IMR-90 (cell line): ENCODE data around the gene PGBD4. TPM values are rescaled to one million over a fixed set of nuclear protein-coding genes. Genes with fewer than 3 reads are reported as not detected.

Experiments
- ATAC-seq: fragments of 200-7000 bp; cut with Tn5 transposase; 2 replicates; pipeline ENCODE4 v1.9.1; 2020; ENCODE audit warnings: low read depth, mild to moderate bottlenecking, moderate library complexity
- BruUV-seq: library from RNA; stranded (reverse); fragments of 400-500 nt; replicated peaks from 2 replicates; lab custom pipeline; 2021; lab: Mats Ljungman, UMichigan
- CTCF ChIA-PET: fragments of 300-600 bp; formaldehyde crosslinking; extraction: SDS; loops from one replicate; lab custom pipeline; 2021; ENCODE audit warnings: antibody characterized with exemption; lab: Yijun Ruan, JAX
- POLR2A ChIA-PET: fragments of 300-600 bp; sonication (Branson Sonifier 250); formaldehyde crosslinking; loops from one replicate; lab custom pipeline; 2022; ENCODE audit warnings: antibody characterized with exemption; ENCODE audit not compliant: unreplicated experiment; lab: Charles Lee
- DNase-seq: peaks from one replicate; pipeline ENCODE4 v3.0.0; 2013
- H2AFZ ChIP-seq: replicated peaks from 2 replicates; pipeline ENCODE3; 2013; ENCODE audit warnings: low read length, mild to moderate bottlenecking; ENCODE audit not compliant: poor library complexity
- H2AK5ac ChIP-seq: 2 replicates; pipeline ENCODE4 v1.6.1; 2013; ENCODE audit warnings: low read depth, low read length, inconsistent platforms
- H2AK9ac ChIP-seq: replicated peaks from 2 replicates; pipeline ENCODE3; 2013; ENCODE audit warnings: mild to moderate bottlenecking, low read depth, low read length, moderate library complexity; ENCODE audit not compliant: poor library complexity
- H2BK120ac ChIP-seq: 2 replicates; pipeline ENCODE4 v1.6.1; 2013; ENCODE audit warnings: low read depth, low read length, inconsistent platforms
- H2BK15ac ChIP-seq: 3 replicates; pipeline ENCODE4 v1.6.1; 2013; ENCODE audit warnings: low read depth, low read length, inconsistent platforms
- H2BK20ac ChIP-seq: 2 replicates; pipeline ENCODE4 v1.6.1; 2013; ENCODE audit warnings: low read depth, mild to moderate bottlenecking, inconsistent platforms, low read length, moderate library complexity
- H2BK5ac ChIP-seq: 2 replicates; pipeline ENCODE4 v1.6.1; 2013; ENCODE audit warnings: mild to moderate bottlenecking, low read depth, low read length, inconsistent platforms; ENCODE audit not compliant: poor library complexity, severe bottlenecking
- H3K14ac ChIP-seq: replicated peaks from 2 replicates; pipeline ENCODE4 v1.6.1; 2013; ENCODE audit warnings: low read depth, low read length, inconsistent platforms
- H3K18ac ChIP-seq: 2 replicates; pipeline ENCODE4 v1.6.1; 2013; ENCODE audit warnings: low read depth, low read length, control low read depth
- H3K23ac ChIP-seq: 2 replicates; pipeline ENCODE4 v1.6.1; 2013; ENCODE audit warnings: low read depth, low read length, inconsistent platforms
- H3K27ac ChIP-seq: 2 replicates; pipeline ENCODE4 v1.5.1; 2013; ENCODE audit warnings: mild to moderate bottlenecking, control low read depth, low read length; ENCODE audit not compliant: insufficient read depth
- H3K27me3 ChIP-seq: 2 replicates; pipeline ENCODE4 v1.6.1; 2013; ENCODE audit warnings: low read length; ENCODE audit not compliant: control insufficient read depth, insufficient read depth
- H3K36me3 ChIP-seq: 2 replicates; pipeline ENCODE4 v1.6.1; 2013; ENCODE audit warnings: low read length, mixed read lengths; ENCODE audit not compliant: control insufficient read depth, insufficient read depth
- H3K4ac ChIP-seq: 2 replicates; pipeline ENCODE4 v1.6.1; 2013; ENCODE audit warnings: low read depth, low read length, inconsistent platforms
- H3K4me1 ChIP-seq: 2 replicates; pipeline ENCODE4 v1.6.1; 2013; ENCODE audit warnings: low read length, mixed read lengths; ENCODE audit not compliant: control insufficient read depth, insufficient read depth
- H3K4me2 ChIP-seq: 2 replicates; pipeline ENCODE4 v1.6.1; 2013; ENCODE audit warnings: low read depth, mild to moderate bottlenecking, control low read depth, low read length, moderate library complexity
- H3K4me3 ChIP-seq: 2 replicates; pipeline ENCODE4 v1.5.1; 2013; ENCODE audit warnings: low read depth, mild to moderate bottlenecking, control low read depth, low read length, moderate library complexity; ENCODE audit not compliant: insufficient read depth
- H3K56ac ChIP-seq: 2 replicates; pipeline ENCODE4 v1.6.1; 2013; ENCODE audit warnings: low read length, inconsistent platforms; ENCODE audit not compliant: insufficient read depth; ENCODE audit errors: extremely low read depth
- H3K79me1 ChIP-seq, 2 experiments: 2 replicates each; pipeline ENCODE4 v1.6.1; 2013; ENCODE audit warnings: low read length in 2 of 2, inconsistent platforms in 1 of 2, low read depth in 1 of 2
- H3K9ac ChIP-seq: 2 replicates; pipeline ENCODE4 v1.6.1; 2013; ENCODE audit warnings: low read depth, low read length, control low read depth
- H3K9me1 ChIP-seq: 2 replicates; pipeline ENCODE4 v1.6.1; 2013; ENCODE audit warnings: low read length, inconsistent platforms; ENCODE audit not compliant: insufficient read depth
- H3K9me3 ChIP-seq: 2 replicates; pipeline ENCODE4 v1.6.1; 2013; ENCODE audit warnings: low read length; ENCODE audit not compliant: control insufficient read depth, insufficient read depth
- H4K20me1 ChIP-seq: 2 replicates; pipeline ENCODE4 v1.6.1; 2013; ENCODE audit warnings: low read length, inconsistent platforms; ENCODE audit not compliant: insufficient read depth
- H4K5ac ChIP-seq: 2 replicates; pipeline ENCODE4 v1.6.1; 2013; ENCODE audit warnings: mild to moderate bottlenecking, low read depth, low read length, control low read depth
- H4K8ac ChIP-seq, 2 experiments: 2 replicates each; pipeline ENCODE4 v1.6.1; 2013; ENCODE audit warnings: low read depth in 2 of 2, low read length in 2 of 2, control low read depth in 1 of 2, inconsistent platforms in 1 of 2
- H4K91ac ChIP-seq: 2 replicates; pipeline ENCODE4 v1.6.1; 2013; ENCODE audit warnings: low read depth, low read length, inconsistent platforms; ENCODE audit not compliant: insufficient read depth
- BHLHE40 ChIP-seq: fragments of 150-350 bp; IDR thresholded peaks from 2 replicates; pipeline ENCODE4 v1.6.1; 2016; ENCODE audit warnings: mild to moderate bottlenecking, low read depth, low read length
- CEBPB ChIP-seq: IDR thresholded peaks from 2 replicates; pipeline ENCODE4 v1.6.1; 2012; ENCODE audit warnings: low read depth, low read length, improper control_type of control experiment
- CHD1 ChIP-seq: IDR thresholded peaks from 2 replicates; pipeline ENCODE4 v1.6.1; 2012; ENCODE audit warnings: low read depth, low read length, improper control_type of control experiment
- CTCF ChIP-seq: conservative IDR thresholded peaks from 2 replicates; pipeline ENCODE4 v1.5.1; 2012; ENCODE audit warnings: mild to moderate bottlenecking, low read depth, low read length, improper control_type of control experiment
- ELK1 ChIP-seq: fragments of 150-350 bp; IDR thresholded peaks from 2 replicates; pipeline ENCODE4 v1.6.1; 2016; ENCODE audit warnings: low read depth, mild to moderate bottlenecking, low read length, moderate library complexity, borderline replicate concordance
- MAFK ChIP-seq: IDR thresholded peaks from 2 replicates; pipeline ENCODE4 v1.6.1; 2012; ENCODE audit warnings: low read depth, low read length, improper control_type of control experiment
- MAZ ChIP-seq: IDR thresholded peaks from 2 replicates; pipeline ENCODE4 v1.6.1; 2012; ENCODE audit warnings: low read depth, mild to moderate bottlenecking, low read length, improper control_type of control experiment, moderate library complexity, borderline replicate concordance
- RFX5 ChIP-seq: IDR thresholded peaks from 2 replicates; pipeline ENCODE4 v1.8.0; 2012; ENCODE audit warnings: low read depth, mild to moderate bottlenecking, low read length, moderate library complexity
- USF2 ChIP-seq: fragments of 150-350 bp; IDR thresholded peaks from 2 replicates; pipeline ENCODE4 v1.6.1; 2017; ENCODE audit warnings: mild to moderate bottlenecking, antibody characterized with exemption, low read length, low read depth
- WGBS, 2 experiments: methylation state at CpG; one replicate each; pipeline versions ENCODE4 v1.1.5 to v1.1.7; 2013; ENCODE audit warnings: missing lambda C conversion rate in 2 of 2; ENCODE audit not compliant: insufficient read length in 1 of 2; ENCODE audit errors: extremely low coverage in 2 of 2; 5-methylcytosine and 5-hydroxymethylcytosine counted together
- dilution Hi-C: fragments of 300-500 bp; cut with HindIII; formaldehyde crosslinking; loops from one replicate; pipeline ENCODE4 v1.14.3; 2018; ENCODE audit warnings: low sequenced_read_pairs; ENCODE audit not compliant: unreplicated experiment
- in situ Hi-C: fragments of 300-500 bp; cut with MboI; formaldehyde crosslinking; loops from 3 replicates; pipeline ENCODE4 v1.14.3; 2019; ENCODE audit warnings: low sequenced_read_pairs, inconsistent platforms, mixed read lengths
- intact Hi-C: fragments of 100-400 bp; cut with micrococcal nuclease; formaldehyde crosslinking; loops from 2 replicates; pipeline ENCODE4 v1.10.0; 2022
- polyA plus RNA-seq, 3 experiments: library from polyadenylated mRNA; depleted of rRNA; stranded (reverse); fragments of >200 nt; gene quantifications; 2 replicates each; pipeline ENCODE4 v1.2.3, GENCODE V29; 2012; ENCODE audit warnings: low replicate concordance in 1 of 3
- total RNA-seq: library from RNA; depleted of rRNA; stranded (reverse); fragments of >200 nt; gene quantifications from 2 replicates; pipeline ENCODE4 v1.2.3, GENCODE V29; 2012

Gene PGBD4
- total and polyA plus RNA-seq, 2 of the 4 experiments (the other 2 are of a cell fraction) = 0.89 to 1.3 TPM

- CTCF ChIA-PET = interaction anchor here (1.1 kb wide), 1 partner anchor 152 kb away, joined by 4 read pairs; no protein-coding TSS in a partner anchor
- no peak overlapping the region for H2AFZ ChIP-seq
Measured at GRCh38 chr15:34056911-34057310, 45.0 kb upstream of the PGBD4 start.

More at GRCh38 chr15:34056911-34057310, 45.0 kb upstream of the PGBD4 start:
- ATAC-seq (no peak), DNase-seq (no peak)
- H4K91ac ChIP-seq = peak overlapping the region; percentile 80
- peak overlapping the region; percentile 93 for H3K4ac ChIP-seq
- peaks cover 7% of the 10 kb centered on the region for H3K4me1 ChIP-seq
- H3K27me3 ChIP-seq = no peaks in the 10 kb centered on the region
- H2BK5ac ChIP-seq = peak overlapping the region; percentile 93
- peak overlapping the region; percentile 99 for H3K18ac ChIP-seq
- intact Hi-C loops (no loop called here), dilution Hi-C loops (no loop called here), in situ Hi-C loops (no loop called here)
- peak overlapping the region; percentile 100 for H3K27ac ChIP-seq
- peak overlapping the region; percentile 95 for H3K14ac ChIP-seq
- H3K79me1 ChIP-seq = no peaks in the 10 kb centered on the region
- peak overlapping the region; percentile 99 for H2BK20ac ChIP-seq
- no peaks in the 10 kb centered on the region for H3K9me3 ChIP-seq
- H2AK9ac ChIP-seq = peak overlapping the region; percentile 71
- H3K9ac ChIP-seq = peak overlapping the region; percentile 85; the same call in 1 of the 2 replicates
- H4K8ac ChIP-seq = peak overlapping the region; percentile 72 to 77; a peak in 3 of 4 replicates
- peak overlapping the region; percentile 96 for H4K5ac ChIP-seq
- H3K56ac ChIP-seq = peak overlapping the region; percentile 79
- H4K20me1 ChIP-seq = no peaks in the 10 kb centered on the region
- peak overlapping the region; percentile 96 for H2BK120ac ChIP-seq
- no TSS peak for BruUV-seq
- H3K9me1 ChIP-seq = peaks cover 6% of the 10 kb centered on the region
- peak overlapping the region; percentile 78 for H2AK5ac ChIP-seq
- H3K4me2 ChIP-seq = no peak overlapping the region
- no peak overlapping the region for H3K4me3 ChIP-seq
- POLR2A ChIA-PET = no interaction called here
- H2BK15ac ChIP-seq = peak overlapping the region; percentile 39; the same call in 2 of the 3 replicates
- WGBS, 2 experiments = no CpG with 5 or more reads among the region's 5 CpGs
- H3K23ac ChIP-seq = peak overlapping the region; percentile 87; the same call in 1 of the 2 replicates
- no peak for TF ChIP-seq MAZ
- no peak for TF ChIP-seq BHLHE40
- TF ChIP-seq USF2 = no peak
- no peak for TF ChIP-seq ELK1
- no peak for TF ChIP-seq CTCF
- TF ChIP-seq CHD1 = no peak
- TF ChIP-seq RFX5 = no peak
- no peak for TF ChIP-seq MAFK
- TF ChIP-seq CEBPB = no peak
- H3K36me3 ChIP-seq = no peaks in the 10 kb centered on the region
